Breast epithelium (tissue), 3 donors: ENCODE measurements around the gene MED17.
A peak's percentile ranks its signal among the peaks of the same experiment; 100 is the strongest.

Source experiments
- CTCF ChIP-seq, 3 donors: fragments of 450-650 bp; IDR thresholded peaks; one replicate each; pipeline ENCODE4 v1.5.1; 2016 to 2017; ENCODE audit warnings: antibody characterized with exemption in 3 of 3, mild to moderate bottlenecking in 3 of 3, moderate library complexity in 3 of 3
- POLR2AphosphoS5 ChIP-seq, 3 donors: sonication (generic); formaldehyde crosslinking; IDR thresholded peaks; one replicate each; pipeline ENCODE4 v1.6.1; 2017; ENCODE audit warnings: antibody characterized with exemption in 3 of 3

GRCh38 chr11:93784935-93785360 is 866 bp downstream of the MED17 start:
- TF ChIP-seq CTCF (IDR thresholded peaks at IDR 0.05) (peak in 1 of 3 donors; percentile 4), POLR2AphosphoS5 (IDR thresholded peaks at IDR 0.05) (no peak)
